Measurements from ENCODE around the gene LRRTM1. TPM values are rescaled to one million over a fixed set of nuclear protein-coding genes. Genes with fewer than 3 reads are reported as not detected.

Gene LRRTM1
- total RNA-seq (2014; rRNA removed; shearing (Covaris generic)): not detected in 2 replicates

GRCh38 chr2:80303909-80304837 lies at the start of gene LRRTM1:
Gene LRRTM1 (minus strand): TSS chr2:80304752. CDS start chr2:80303819, 933 bp downstream.
- no peak within 1 kb of the TSS for H3K4me3 ChIP-seq
- H3K27ac ChIP-seq: no peak within 1 kb of the TSS
- H3K9me3 ChIP-seq (replicated peaks): no peaks in the 10 kb centered on the region
- no peaks in the 10 kb centered on the region for H3K4me1 ChIP-seq (replicated peaks)
- no peaks in the 10 kb centered on the region for H3K36me3 ChIP-seq
- H3K27me3 ChIP-seq (replicated peaks): peaks cover 14% of the 10 kb centered on the region; the same call in 1 of the 2 replicates
- no peak for DNase-seq (ENCODE audit: low read depth in 1 of 2, low spot score in 2 of 2)

- H3K9me3 ChIP-seq (replicated peaks): no peaks in the 10 kb centered on the region
- no peak overlapping the region for H3K4me3 ChIP-seq
- H3K27me3 ChIP-seq (replicated peaks): no peaks in the 10 kb centered on the region
- no peak for DNase-seq (ENCODE audit: low read depth in 1 of 2, low spot score in 2 of 2)
- H3K4me1 ChIP-seq (replicated peaks): no peaks in the 10 kb centered on the region
- no peak overlapping the region for H3K27ac ChIP-seq
- H3K36me3 ChIP-seq: no peaks in the 10 kb centered on the region
Measured at GRCh38 chr2:80351231-80351630, 46.7 kb upstream of the LRRTM1 start.

- Histone ChIP-seq H3K9me3 (replicated peaks) (no peaks in the 10 kb centered on the region), H3K4me1 (replicated peaks) (no peaks in the 10 kb centered on the region), H3K27me3 (replicated peaks) (no peaks in the 10 kb centered on the region), H3K36me3 (no peaks in the 10 kb centered on the region), H3K4me3 (no peak overlapping the region), H3K27ac (no peak overlapping the region)
- no peak for DNase-seq (ENCODE audit: low read depth in 1 of 2, low spot score in 2 of 2)
Measured at GRCh38 chr2:80348953-80349352, 44.4 kb upstream of the LRRTM1 start.

- H3K4me1 ChIP-seq (replicated peaks): no peaks in the 10 kb centered on the region
- no peaks in the 10 kb centered on the region for H3K27me3 ChIP-seq (replicated peaks)
- no peak overlapping the region for H3K27ac ChIP-seq
- no peak overlapping the region for H3K4me3 ChIP-seq
- DNase-seq (ENCODE audit: low read depth in 1 of 2, low spot score in 2 of 2): no peak
- H3K9me3 ChIP-seq (replicated peaks): no peaks in the 10 kb centered on the region
- no peaks in the 10 kb centered on the region for H3K36me3 ChIP-seq
Measured at GRCh38 chr2:80348078-80348477, 43.5 kb upstream of the LRRTM1 start.

- Histone ChIP-seq H3K36me3 (no peaks in the 10 kb centered on the region), H3K4me1 (replicated peaks) (no peaks in the 10 kb centered on the region), H3K9me3 (replicated peaks) (no peaks in the 10 kb centered on the region), H3K27me3 (replicated peaks) (no peaks in the 10 kb centered on the region), H3K27ac (no peak overlapping the region), H3K4me3 (no peak overlapping the region)
- no peak for DNase-seq (ENCODE audit: low read depth in 1 of 2, low spot score in 2 of 2)
Measured at GRCh38 chr2:80340022-80340421, 35.5 kb upstream of the LRRTM1 start.

GRCh38 chr2:80338794-80339193 lies 34.2 kb upstream of the LRRTM1 start:
- Histone ChIP-seq H3K4me1 (replicated peaks) (no peaks in the 10 kb centered on the region), H3K27ac (no peak overlapping the region)
- no peak for DNase-seq (ENCODE audit: low read depth in 1 of 2, low spot score in 2 of 2)

GRCh38 chr2:80335411-80335810 lies 30.9 kb upstream of the LRRTM1 start:
- no peak overlapping the region for H3K4me3 ChIP-seq
- H3K27ac ChIP-seq: no peak overlapping the region
- H3K9me3 ChIP-seq (replicated peaks): no peaks in the 10 kb centered on the region
- H3K27me3 ChIP-seq (replicated peaks): no peaks in the 10 kb centered on the region
- H3K4me1 ChIP-seq (replicated peaks): no peaks in the 10 kb centered on the region
- no peak for DNase-seq (ENCODE audit: low read depth in 1 of 2, low spot score in 2 of 2)
- no peaks in the 10 kb centered on the region for H3K36me3 ChIP-seq

More at GRCh38 chr2:80338794-80339193, 34.2 kb upstream of the LRRTM1 start:
- Histone ChIP-seq H3K27me3 (replicated peaks) (no peaks in the 10 kb centered on the region), H3K9me3 (replicated peaks) (no peaks in the 10 kb centered on the region), H3K36me3 (no peaks in the 10 kb centered on the region), H3K4me3 (no peak overlapping the region)

- H3K27me3 ChIP-seq (replicated peaks): no peaks in the 10 kb centered on the region
- no peak for DNase-seq (ENCODE audit: low read depth in 1 of 2, low spot score in 2 of 2)
- H3K4me1 ChIP-seq (replicated peaks): no peaks in the 10 kb centered on the region
- H3K36me3 ChIP-seq: no peaks in the 10 kb centered on the region
- no peaks in the 10 kb centered on the region for H3K9me3 ChIP-seq (replicated peaks)
- no peak overlapping the region for H3K4me3 ChIP-seq
- no peak overlapping the region for H3K27ac ChIP-seq
Measured at GRCh38 chr2:80333886-80334285, 29.3 kb upstream of the LRRTM1 start.

GRCh38 chr2:80330527-80331450 lies 26.2 kb upstream of the LRRTM1 start:
- H3K4me1 ChIP-seq (replicated peaks): no peaks in the 10 kb centered on the region
- H3K9me3 ChIP-seq (replicated peaks): no peaks in the 10 kb centered on the region
- no peaks in the 10 kb centered on the region for H3K36me3 ChIP-seq
- no peaks in the 10 kb centered on the region for H3K27me3 ChIP-seq (replicated peaks)
- DNase-seq (ENCODE audit: low read depth in 1 of 2, low spot score in 2 of 2): no peak
- no peak overlapping the region for H3K4me3 ChIP-seq
- H3K27ac ChIP-seq: no peak overlapping the region

- H3K27me3 ChIP-seq (replicated peaks): no peaks in the 10 kb centered on the region
- no peak overlapping the region for H3K27ac ChIP-seq
- no peaks in the 10 kb centered on the region for H3K9me3 ChIP-seq (replicated peaks)
- no peak for DNase-seq (ENCODE audit: low read depth in 1 of 2, low spot score in 2 of 2)
- H3K36me3 ChIP-seq: no peaks in the 10 kb centered on the region
- no peak overlapping the region for H3K4me3 ChIP-seq
- H3K4me1 ChIP-seq (replicated peaks): no peaks in the 10 kb centered on the region
Measured at GRCh38 chr2:80329491-80329890, 24.9 kb upstream of the LRRTM1 start.

GRCh38 chr2:80328159-80328571 lies 23.6 kb upstream of the LRRTM1 start:
- Histone ChIP-seq H3K4me1 (replicated peaks) (no peaks in the 10 kb centered on the region), H3K9me3 (replicated peaks) (no peaks in the 10 kb centered on the region), H3K27me3 (replicated peaks) (no peaks in the 10 kb centered on the region), H3K4me3 (no peak overlapping the region), H3K36me3 (no peaks in the 10 kb centered on the region), H3K27ac (no peak overlapping the region)
- no peak for DNase-seq (ENCODE audit: low read depth in 1 of 2, low spot score in 2 of 2)

- DNase-seq (ENCODE audit: low read depth in 1 of 2, low spot score in 2 of 2): no peak
- H3K36me3 ChIP-seq: no peaks in the 10 kb centered on the region
- no peak overlapping the region for H3K27ac ChIP-seq
- H3K4me1 ChIP-seq (replicated peaks): no peaks in the 10 kb centered on the region
- H3K27me3 ChIP-seq (replicated peaks): no peaks in the 10 kb centered on the region
- no peak overlapping the region for H3K4me3 ChIP-seq
- H3K9me3 ChIP-seq (replicated peaks): no peaks in the 10 kb centered on the region
Measured at GRCh38 chr2:80326861-80327260, 22.3 kb upstream of the LRRTM1 start.

- H3K4me3 ChIP-seq: no peak overlapping the region
- no peaks in the 10 kb centered on the region for H3K9me3 ChIP-seq (replicated peaks)
- H3K4me1 ChIP-seq (replicated peaks): no peaks in the 10 kb centered on the region
- no peak for DNase-seq (ENCODE audit: low read depth in 1 of 2, low spot score in 2 of 2)
- no peaks in the 10 kb centered on the region for H3K36me3 ChIP-seq
- H3K27ac ChIP-seq: no peak overlapping the region
- no peaks in the 10 kb centered on the region for H3K27me3 ChIP-seq (replicated peaks)
Measured at GRCh38 chr2:80326214-80326613, 21.7 kb upstream of the LRRTM1 start.

GRCh38 chr2:80324525-80324924 lies 20.0 kb upstream of the LRRTM1 start:
- Histone ChIP-seq H3K27ac (no peak overlapping the region), H3K9me3 (replicated peaks) (no peaks in the 10 kb centered on the region), H3K4me1 (replicated peaks) (no peaks in the 10 kb centered on the region), H3K4me3 (no peak overlapping the region), H3K27me3 (replicated peaks) (no peaks in the 10 kb centered on the region), H3K36me3 (no peaks in the 10 kb centered on the region)
- DNase-seq (ENCODE audit: low read depth in 1 of 2, low spot score in 2 of 2): no peak

Data from SJSA1 (cell line).